Measurements from ENCODE around the gene TOPORS.
"Not testable (repeated sequence)": the region's sequence is repeated elsewhere in the genome, so short reads cannot be mapped to it uniquely, and the experiment has no call there.

Gene TOPORS

DNA sequence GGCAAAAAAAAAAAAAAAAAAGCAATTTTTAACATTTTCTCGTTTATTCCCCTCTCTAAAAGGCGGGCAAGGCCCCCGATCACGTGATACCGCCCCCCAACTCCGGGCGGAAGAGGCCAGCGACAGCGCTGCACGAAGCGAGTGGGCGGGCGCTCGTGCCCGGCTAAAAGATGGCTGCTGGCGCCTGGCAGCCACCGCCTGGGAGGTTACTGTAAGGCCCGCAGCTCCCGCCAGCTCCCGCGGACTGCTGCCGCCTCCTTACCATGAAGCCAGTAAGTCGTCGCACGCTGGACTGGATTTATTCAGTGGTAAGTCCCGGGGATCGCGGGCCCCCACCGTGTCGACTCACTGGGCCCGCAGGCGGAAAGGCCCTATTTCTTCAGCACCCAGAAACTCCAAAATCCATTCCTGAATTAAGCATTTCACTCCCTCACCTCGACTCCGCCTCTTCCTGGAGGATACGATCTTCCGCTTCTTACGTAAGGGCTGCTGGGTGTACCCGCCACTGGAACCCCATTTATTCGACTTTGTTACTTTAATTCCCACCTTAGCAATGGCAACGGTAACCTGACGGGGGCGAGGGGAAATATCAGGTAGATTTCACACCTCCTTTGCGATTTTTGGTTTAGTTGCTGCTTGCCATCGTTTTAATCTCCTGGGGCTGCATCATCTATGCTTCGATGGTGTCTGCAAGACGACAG lies at the start of gene TOPORS, which contains the start of gene SMIM27:
Gene TOPORS, minus strand, starts transcription at position 415 of the 701 bp plus-strand sequence. Its CDS starts 150 bp downstream, at position 265.
Gene SMIM27, plus strand, starts transcription at position 156 of the 701 bp plus-strand sequence. Its CDS starts 108 bp downstream, at position 264.
- peak; percentile 98 for DNase-seq

GRCh38 chr9:32599021-32599420 lies 46.6 kb upstream of the TOPORS start:
- DNase-seq: not testable (repeated sequence)

DNA sequence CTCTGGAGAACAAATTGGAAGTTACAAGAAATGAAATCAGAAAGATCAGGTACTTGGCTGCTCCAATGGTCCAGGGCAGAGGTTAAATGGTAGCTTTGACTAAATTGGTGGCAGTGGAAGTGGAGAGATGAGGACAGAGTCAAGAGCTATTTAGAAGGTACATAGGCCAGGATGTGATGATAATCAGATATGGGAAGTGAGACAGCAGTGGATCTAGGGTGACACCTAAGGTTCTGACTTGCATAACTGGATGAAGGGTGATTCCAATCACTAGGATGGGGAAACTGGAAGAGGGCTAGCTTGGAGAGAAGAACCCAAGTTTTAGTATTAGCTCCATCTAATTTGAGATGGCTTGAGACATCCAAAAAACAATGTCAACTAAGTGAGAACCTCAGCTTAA lies 44.5 kb upstream of the TOPORS start:
- DNase-seq: no peak

DNA sequence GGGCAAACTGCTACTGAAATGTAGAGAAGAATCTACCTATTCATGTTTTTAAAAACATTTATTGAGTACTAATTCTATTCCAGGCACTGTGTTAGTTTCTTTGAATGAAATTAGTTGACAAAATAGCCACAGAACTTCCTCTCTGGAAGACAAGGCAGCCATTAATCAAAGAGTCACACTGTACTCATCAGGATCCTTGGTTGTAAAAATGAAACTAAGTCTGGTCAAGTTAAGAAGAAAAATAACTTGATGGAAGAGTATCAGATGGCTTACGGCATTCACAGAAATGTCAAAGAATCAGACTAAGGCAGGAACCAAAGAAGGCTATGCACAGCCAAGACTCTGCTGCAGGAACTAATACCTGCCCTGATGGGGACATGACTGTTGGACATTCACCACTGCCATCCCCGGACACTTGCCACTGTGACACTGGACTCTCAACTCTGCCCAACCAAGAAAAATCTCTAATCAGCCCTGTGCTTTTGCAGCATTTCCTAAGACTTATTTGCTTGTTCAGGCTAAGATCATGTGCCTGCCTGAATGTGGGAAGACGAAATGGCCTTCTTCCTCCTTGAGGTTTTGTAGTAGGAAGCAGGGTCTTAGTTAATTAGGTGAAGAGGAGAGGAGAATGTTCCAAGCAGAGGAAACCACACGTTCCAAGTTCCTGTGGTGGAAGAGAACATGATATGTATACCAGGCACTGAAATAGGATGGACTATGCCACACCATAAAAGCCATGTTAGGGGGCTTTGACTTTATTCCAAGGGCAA lies 43.9 kb upstream of the TOPORS start:
- DNase-seq: no peak

DNA sequence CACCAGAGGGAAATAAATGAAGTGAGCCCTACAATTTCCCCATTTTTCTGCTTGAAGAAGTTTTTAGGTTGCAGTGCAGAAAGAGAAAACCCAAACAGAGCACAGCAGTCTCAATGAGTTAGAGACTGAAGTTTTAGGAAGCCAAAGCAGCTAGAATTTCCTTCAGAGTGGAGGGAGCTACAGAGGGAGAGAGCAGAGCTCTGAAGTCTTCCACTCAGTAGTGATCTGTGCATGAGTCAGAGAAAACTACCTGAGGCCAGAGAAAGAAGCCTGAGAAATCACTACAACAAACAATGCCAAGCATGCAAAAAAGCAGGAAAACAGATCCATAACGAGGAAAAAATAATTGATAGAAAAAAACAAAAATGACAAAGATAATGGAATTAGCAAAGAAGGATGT lies 38.5 kb upstream of the TOPORS start:
- no peak for DNase-seq

- no peak for DNase-seq
Observed at GRCh38 chr9:32590476-32590875, 38.1 kb upstream of the TOPORS start.

DNA sequence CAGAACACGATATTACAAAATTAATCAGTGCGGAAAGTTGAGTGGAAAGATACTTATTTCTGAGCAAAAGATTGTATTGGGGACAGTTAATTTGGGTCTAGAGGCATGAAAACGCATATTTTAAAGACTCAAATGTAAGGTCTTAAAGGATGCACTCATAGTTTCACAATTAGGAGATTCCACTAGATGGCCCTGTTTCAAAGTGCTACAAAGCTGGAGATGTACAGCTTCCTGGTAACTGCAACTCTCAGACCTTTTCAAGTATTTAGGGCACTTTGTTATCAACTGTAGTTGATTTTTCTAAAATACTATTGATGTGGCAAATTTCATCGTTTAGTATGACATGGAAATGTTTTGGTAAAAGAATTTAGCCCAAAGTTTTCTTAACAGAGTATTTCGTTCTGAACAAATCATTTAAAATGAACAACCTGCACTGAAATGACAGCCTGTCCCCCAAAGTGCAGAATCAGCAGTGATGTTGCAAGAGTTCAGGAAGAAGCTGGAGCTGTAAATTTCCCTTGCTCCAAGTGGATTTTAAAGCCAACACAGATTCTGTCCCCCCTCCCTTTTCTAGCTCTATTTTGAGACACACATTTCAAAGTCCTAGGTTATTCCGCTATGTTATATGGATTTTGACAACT lies 36.8 kb upstream of the TOPORS start:
- peak; percentile 37 for DNase-seq

DNA sequence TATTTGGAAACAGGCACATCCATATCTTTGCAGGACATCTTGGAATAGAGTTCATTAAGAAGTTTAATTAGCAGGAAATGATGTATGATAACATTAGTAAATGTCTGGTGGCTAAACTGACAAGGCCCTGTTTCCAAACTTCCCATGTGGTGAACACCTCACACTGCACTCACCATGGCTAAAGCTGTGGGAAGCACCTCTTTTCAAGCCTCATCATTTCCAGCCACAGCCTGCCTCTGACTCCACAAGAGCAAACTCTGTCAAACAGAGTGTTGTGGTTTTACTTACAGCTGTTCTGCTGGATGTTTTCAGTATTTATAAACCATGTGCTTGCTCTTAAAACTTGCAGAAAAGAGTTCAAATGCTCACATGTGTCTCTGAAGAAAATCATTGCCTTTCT lies 35.5 kb upstream of the TOPORS start:
- no peak for DNase-seq

GRCh38 chr9:32584784-32585183 lies 32.4 kb upstream of the TOPORS start:
- DNase-seq: no peak

- peak; percentile 48 for DNase-seq
Observed at GRCh38 chr9:32581512-32582143, 29.2 kb upstream of the TOPORS start.

- DNase-seq: no peak
Observed at GRCh38 chr9:32580631-32581300, 28.4 kb upstream of the TOPORS start.

DNA sequence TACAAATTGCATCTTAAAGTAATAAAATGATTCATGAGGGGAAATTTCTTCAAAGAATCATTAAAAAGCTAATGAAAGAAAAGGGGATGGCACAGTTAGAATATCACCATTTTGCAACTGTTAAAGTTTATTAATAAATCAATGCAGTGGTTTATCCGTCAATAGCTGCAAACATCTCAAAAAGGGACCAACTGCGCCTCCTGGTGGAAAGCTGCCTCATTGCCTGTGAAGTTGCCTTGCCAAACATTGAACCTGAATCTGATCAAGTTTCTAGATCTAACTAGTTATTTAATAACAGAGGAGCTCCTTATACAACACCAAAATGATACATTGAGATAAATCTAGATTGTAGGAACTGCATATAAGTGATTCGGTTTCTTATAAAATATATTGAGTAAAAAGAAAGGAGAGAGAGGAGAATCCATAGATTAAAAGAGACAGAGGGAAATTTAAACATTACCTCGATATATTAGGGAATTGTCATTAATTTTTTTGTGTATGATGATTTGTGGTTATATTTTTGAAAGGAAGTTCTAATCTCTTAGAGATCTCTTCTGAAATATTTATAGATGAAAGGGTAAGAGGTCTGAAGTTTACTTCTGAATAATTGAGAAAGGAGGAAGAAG lies 27.4 kb upstream of the TOPORS start:
- peak; percentile 35 for DNase-seq

DNA sequence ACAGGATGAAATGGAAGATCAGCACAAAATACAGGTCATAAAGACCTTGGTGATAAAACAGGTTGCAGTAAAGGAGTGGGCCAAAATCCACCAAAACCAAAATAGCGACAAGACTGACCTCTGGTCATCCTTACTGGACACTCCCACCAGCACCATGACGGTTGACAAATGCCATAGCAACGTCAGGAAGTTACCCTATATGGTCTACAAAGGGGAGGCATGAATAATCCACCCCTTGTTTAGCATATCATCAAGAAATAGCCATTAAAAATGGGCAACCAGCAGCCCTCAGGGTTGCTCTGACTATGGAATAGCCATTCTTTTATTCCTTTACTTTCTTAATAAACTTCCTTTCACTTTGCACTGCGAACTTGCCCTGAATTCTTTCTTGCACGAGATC lies 26.6 kb upstream of the TOPORS start:
- DNase-seq: no peak

GRCh38 chr9:32577316-32577715 lies 24.9 kb upstream of the TOPORS start:
- DNase-seq: no peak

DNA sequence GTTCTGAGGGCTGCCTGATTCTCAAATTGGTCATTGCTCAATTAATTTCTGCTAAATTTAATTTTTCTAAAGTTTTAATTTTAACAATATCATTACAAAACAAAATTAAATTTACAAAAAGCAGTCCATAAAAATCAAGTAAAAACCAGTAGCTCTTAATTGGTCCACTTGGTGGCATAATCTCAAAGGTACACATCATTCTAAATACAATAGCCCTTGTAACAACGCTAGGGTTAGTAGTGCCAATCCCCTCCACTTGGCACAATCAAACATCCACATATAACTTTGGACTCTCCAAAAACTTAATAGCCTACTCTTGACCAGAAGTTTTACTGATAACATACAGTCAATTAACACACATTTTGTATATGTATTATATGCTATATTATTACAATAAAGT lies 22.5 kb upstream of the TOPORS start:
- no peak for DNase-seq

GRCh38 chr9:32573821-32574220 lies 21.4 kb upstream of the TOPORS start:
- no peak for DNase-seq

DNA sequence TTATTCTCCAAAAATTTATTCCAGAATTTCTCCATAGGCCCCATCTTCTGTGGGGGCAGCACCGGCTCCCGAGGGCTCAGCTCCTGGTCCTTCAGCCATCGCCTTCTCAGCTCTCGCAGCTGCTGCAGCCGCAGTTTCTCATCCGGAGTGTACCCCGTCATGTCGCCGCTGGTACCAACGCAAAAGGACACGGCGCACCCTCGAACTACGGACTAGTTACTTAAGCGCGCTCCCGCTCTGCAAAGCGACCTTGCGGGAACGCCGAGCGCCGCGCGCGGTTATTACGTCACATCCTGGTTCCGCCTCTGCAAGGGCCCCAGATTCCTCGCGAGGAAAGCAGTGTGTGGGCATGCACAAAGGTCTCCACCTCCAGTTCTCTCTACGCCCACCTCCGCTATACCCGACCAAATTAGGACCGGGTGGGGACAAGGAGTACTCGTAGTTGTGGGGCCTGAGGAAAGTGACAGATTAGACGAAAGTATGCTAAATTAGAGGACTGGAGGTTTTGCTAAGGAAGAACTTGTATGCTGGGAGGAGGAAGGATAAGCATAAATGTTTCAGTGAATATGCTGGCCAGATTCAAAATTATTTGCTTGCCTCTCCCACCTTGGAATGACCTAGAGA lies 20.6 kb upstream of the TOPORS start, which contains the start of gene NDUFB6:
Gene NDUFB6, minus strand, starts transcription at position 260 of the 624 bp plus-strand sequence. Its CDS starts 99 bp downstream, at position 161.
- DNase-seq: peak; percentile 96

DNA sequence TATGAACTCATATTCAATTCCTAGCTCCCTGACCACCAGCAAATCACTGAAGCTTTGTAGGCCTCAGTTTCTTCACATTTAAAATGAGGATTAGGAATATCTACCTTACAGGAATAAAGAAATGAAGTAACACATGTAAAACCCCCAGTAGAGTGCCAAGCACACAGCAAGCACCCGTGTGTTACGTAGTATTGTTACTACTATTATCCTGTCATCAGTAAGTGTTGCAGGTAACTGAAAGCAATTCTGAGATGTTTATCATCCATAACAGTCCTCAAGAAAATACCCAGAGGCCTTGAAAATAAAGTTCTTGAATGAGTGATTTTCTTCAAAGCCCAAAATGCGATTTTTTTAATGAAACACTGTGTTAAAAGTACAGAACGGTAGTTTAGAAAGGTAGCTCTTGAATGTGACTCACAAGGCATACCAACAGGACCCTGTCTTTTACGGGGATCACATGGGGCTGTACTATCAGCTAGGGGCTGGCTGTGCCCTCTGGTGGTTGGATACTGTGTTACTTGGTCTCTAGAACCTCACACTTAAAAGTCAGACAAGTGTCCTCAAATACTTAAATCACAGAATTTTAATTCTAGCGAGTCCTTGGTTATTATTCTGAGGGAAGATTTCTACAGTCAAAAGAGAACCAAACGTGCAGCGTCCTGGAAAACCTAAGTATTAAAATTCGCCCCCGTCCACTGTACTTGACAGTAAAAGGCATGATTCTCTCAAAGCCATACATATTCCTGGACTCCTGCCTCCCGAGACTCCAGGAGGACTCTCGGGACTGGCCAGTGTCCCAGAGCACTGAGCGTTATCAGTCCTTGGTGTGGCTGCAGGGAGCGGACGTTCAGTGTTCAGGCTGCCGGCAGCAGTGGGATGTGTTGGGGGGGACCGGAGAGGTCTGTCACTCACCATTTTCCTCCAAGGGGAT lies 19.8 kb upstream of the TOPORS start:
- peak; percentile 73 for DNase-seq

GRCh38 chr9:32570262-32570661 lies 17.9 kb upstream of the TOPORS start:
- DNase-seq: no peak

GRCh38 chr9:32566770-32567169 lies 14.4 kb upstream of the TOPORS start:
- DNase-seq: no peak
